NK-92 treated with Interleukin-12 subunit alpha and Interleukin-12 subunit beta, amount 100 ng/mL, for 24 hours (cell line): ENCODE results near the gene PEX14.

Source experiments
- DNase-seq: peaks from one replicate; lab custom pipeline; 2025; lab: John Stamatoyannopoulos, UW

PEX14 gene

DNA sequence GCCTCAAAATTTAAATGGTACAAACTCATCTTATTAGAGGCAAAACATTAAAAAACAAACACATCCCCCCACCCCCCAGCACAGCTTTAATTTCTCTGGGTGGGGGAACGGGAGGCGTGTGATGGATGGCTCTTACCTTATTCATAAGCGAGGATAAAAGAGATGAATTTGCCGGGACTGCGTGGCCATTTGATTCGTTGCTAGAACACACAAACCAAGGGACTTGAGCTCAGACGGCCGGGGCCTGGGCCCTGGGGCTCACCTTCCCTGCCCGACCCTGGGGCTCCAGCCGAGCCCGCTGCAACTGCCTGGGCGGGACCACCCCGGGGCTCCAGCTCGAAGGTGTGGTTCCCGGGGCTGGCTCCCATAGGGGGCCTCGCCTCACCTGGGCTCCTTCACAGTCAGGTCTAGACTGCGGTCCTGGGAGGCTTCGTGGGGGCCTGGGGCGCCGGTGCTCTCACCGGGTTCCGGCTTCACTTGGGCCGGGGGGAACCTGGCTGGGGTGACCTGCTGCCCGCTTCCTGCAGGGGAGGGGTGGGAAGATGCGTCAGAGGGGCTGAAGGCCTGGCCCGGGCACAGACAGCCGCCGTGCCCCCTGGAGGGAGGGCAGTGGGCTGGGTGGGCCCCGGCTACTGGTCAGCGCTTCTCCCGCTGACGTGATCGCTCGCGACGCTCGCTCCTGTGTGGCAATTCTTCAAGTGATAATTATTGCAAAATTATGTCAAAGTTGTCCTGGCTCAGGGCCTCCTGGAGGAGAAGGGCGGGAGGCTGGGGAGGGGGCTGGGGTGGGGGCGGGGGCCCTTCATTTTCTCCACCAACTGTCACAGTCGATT, 176.0 kb downstream of the PEX14 start:
- no peak for DNase-seq

GRCh38 chr1:10651389-10651766, 176.6 kb downstream of the PEX14 start:
- DNase-seq = no peak

- no peak for DNase-seq
Measured at GRCh38 chr1:10651793-10652192, 177.0 kb downstream of the PEX14 start.

DNA sequence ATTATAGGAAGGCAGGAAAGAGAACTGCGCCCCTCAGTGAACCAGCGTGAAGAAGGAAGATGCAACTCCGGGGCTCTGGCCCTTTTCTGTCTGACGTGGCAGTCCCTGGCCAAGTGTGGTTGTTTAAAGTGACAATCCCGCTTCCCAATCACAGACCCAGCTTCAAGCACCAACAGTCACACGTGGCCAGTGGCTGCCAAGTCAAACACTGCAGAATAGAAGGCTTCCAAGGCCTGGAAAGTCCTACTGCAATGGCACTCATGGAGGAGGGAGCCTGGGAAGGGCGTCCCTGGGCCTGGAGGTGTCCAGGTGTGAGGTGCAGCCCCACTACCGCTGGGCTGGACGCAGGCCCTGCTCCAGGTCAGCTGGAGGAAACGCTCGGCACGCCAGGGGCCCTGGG, 177.9 kb downstream of the PEX14 start:
- no peak for DNase-seq

DNA sequence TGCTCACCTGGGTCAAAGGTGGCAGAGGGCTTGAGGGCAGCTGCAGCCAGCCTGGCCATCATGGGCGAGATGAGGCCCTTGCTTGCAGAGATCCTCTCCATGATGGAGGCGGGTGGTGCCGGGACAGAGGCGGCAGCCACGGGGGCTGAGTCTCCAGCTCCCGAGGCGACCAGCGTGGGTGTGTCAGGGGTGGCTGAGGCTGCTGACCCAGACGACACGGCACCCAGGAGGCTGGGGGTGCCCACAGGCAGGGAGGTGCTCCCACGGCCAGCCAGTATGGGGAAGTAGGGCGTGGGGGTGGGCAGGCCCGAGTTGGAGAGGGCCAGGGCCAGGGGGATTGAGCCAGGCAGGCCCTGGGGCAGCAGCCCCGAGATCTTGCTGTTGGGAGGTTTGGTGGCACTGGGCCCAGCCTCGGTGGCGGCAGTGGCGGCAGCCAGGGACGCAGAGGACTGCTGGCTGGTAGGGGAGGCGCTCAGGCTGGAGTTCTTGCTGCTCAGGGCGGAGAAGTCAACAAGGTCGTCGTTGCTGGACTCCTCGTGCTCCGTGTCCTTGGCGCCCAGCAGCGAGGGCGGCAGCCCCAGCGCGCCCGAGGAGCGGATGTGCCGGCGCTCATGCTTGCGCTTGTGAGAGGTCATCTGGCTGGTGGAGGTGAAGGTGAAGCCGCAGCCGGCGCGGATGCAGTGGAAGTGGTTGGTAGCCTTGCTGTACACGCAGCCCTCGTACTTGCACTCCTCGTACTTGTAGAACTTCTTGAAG, 178.8 kb downstream of the PEX14 start:
- DNase-seq = no peak

GRCh38 chr1:10655002-10655401, 180.3 kb downstream of the PEX14 start:
- no peak for DNase-seq

- DNase-seq = no peak
Measured at GRCh38 chr1:10656431-10656830, 181.7 kb downstream of the PEX14 start.

GRCh38 chr1:10657088-10657847, 182.5 kb downstream of the PEX14 start:
- no peak for DNase-seq

DNA sequence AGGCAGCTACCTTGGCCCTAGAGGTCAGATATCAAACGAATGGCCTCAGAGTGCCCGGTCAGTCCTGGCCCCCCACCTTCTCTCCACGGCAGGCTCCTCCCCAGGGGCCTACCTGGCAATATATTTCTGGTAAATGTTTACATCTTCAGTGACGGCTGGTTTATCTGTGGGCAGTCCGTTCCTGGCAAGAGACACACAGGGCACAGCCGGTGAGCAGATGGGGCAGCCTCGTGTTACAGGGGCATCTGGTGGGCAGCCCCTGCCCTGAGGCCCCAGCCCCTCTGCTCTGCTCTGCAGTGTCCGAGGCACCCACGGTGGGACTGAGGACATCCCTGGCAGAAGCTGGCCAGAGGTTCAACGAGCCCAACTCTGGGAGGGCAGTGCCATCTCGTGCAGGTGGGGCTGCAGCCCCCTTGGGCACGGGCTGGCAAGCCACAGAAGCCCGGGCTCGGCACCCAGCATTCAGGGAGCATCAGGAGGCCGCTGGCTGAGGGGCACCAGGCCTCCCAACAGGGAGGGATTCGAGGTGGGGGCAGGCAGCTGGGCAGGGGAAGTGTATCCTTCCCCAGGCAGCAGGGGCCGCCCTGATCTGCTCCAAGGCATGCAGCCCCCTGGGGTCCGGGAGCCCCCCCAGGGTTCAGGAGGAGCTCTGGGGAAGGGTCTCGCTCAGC, 183.8 kb downstream of the PEX14 start:
- DNase-seq = no peak

GRCh38 chr1:10659218-10659617, 184.5 kb downstream of the PEX14 start:
- no peak for DNase-seq

GRCh38 chr1:10659646-10660540, 185.1 kb downstream of the PEX14 start:
- no peak for DNase-seq

GRCh38 chr1:10661453-10661852, 186.7 kb downstream of the PEX14 start:
- DNase-seq = no peak

DNA sequence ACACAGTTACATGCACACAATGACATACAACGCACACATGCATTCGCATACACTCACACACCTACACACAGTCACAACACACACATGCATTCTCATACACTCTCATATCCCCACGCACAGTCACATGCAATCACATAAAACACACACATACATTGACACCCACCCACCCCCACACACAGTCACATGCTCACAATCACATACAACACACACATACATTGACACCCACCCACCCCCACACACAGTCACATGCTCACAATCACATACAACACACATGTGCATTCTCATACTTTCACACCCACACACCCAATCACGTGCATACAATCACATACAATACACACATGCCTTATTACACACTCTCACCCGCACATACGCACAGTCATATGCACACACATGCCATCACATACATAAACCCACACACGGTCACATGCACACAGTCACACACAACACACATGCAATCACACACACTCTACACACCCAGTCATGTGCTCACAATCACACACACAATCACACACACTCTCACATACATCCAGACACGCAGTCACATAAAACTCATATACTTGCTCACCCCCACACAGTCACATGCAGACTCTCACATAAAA, 187.4 kb downstream of the PEX14 start:
- no peak for DNase-seq

GRCh38 chr1:10662824-10663677, 188.3 kb downstream of the PEX14 start:
- no peak for DNase-seq

GRCh38 chr1:10663678-10664035, 188.9 kb downstream of the PEX14 start:
- DNase-seq = no peak

- no peak for DNase-seq
Measured at GRCh38 chr1:10664251-10664650, 189.5 kb downstream of the PEX14 start.

DNA sequence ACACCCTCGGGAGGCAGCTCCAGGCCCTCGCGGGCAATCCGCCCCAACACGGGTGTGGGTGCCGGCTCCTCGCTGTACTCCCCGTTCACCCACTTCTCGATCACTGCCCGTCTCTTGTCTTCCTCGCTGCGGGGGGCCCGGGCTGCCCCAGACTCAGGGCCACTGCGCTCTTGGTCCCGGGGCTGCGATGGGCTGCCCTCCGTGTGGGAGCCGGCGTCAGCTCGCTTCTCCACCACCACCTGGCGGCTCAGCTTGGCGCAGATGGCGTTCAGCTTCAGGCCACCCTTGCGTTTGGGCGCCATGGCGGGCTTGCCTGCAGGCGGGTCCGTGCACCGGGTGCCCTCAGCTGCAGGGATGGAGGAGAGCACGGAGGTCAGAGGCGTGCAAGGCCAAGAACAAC, 190.5 kb downstream of the PEX14 start:
- no peak for DNase-seq

- DNase-seq = no peak
Measured at GRCh38 chr1:10665930-10666850, 191.4 kb downstream of the PEX14 start.
